GM23338 (cell line): Measurements from ENCODE around the gene RBM19. TPM values are rescaled to one million over a fixed set of nuclear protein-coding genes. Genes with fewer than 3 reads are reported as not detected.

Source experiments
- ATAC-seq: fragments of 200-7000 bp; cut with Tn5 transposase; 3 replicates; pipeline ENCODE4 v1.9.1; 2020
- DNase-seq: peaks from one replicate; pipeline ENCODE4 v3.0.0-alpha.2; 2015; ENCODE audit warnings: low spot score
- H2AFZ ChIP-seq: fragments of 200-600 bp; sonication (generic); 2 replicates; pipeline ENCODE4 v1.8.0; 2016; ENCODE audit warnings: antibody characterized with exemption, mild to moderate bottlenecking, moderate library complexity
- H3F3A ChIP-seq: fragments of 200-600 bp; sonication (generic); replicated peaks from 2 replicates; pipeline ENCODE4 v1.8.0; 2017; ENCODE audit warnings: antibody characterized with exemption, mixed run types, low read depth
- H3K27ac ChIP-seq: fragments of 200-600 bp; sonication (generic); 2 replicates; pipeline ENCODE4 v1.6.1; 2016; ENCODE audit warnings: low read depth
- H3K27me3 ChIP-seq: fragments of 200-600 bp; sonication (generic); 2 replicates; pipeline ENCODE4 v1.8.0; 2016; ENCODE audit warnings: mild to moderate bottlenecking, mixed run types, moderate library complexity; ENCODE audit not compliant: insufficient read depth
- H3K36me3 ChIP-seq: fragments of 200-600 bp; sonication (generic); 2 replicates; pipeline ENCODE4 v1.8.0; 2016; ENCODE audit warnings: mild to moderate bottlenecking; ENCODE audit not compliant: insufficient read depth
- H3K4me1 ChIP-seq: fragments of 200-600 bp; sonication (generic); 2 replicates; pipeline ENCODE4 v1.8.0; 2016; ENCODE audit warnings: mild to moderate bottlenecking, moderate library complexity; ENCODE audit not compliant: insufficient read depth
- H3K4me2 ChIP-seq: fragments of 200-600 bp; sonication (generic); 2 replicates; pipeline ENCODE4 v1.7.1; 2017; ENCODE audit warnings: mixed run types
- H3K4me3 ChIP-seq: fragments of 200-600 bp; sonication (generic); 2 replicates; pipeline ENCODE4 v1.6.1; 2016; ENCODE audit warnings: mixed run types
- H3K79me2 ChIP-seq: fragments of 200-600 bp; sonication (generic); replicated peaks from 2 replicates; pipeline ENCODE4 v1.8.0; 2017; ENCODE audit warnings: mild to moderate bottlenecking; ENCODE audit not compliant: insufficient read depth
- H3K9me2 ChIP-seq: fragments of 200-600 bp; sonication (generic); 2 replicates; pipeline ENCODE4 v1.8.0; 2017; ENCODE audit not compliant: insufficient read depth
- H4K20me1 ChIP-seq: fragments of 200-600 bp; sonication (generic); replicated peaks from 2 replicates; pipeline ENCODE4 v1.8.0; 2017; ENCODE audit warnings: mild to moderate bottlenecking; ENCODE audit not compliant: insufficient read depth
- H3K27ac Mint-ChIP-seq: 2 replicates; pipeline ENCODE4 v1.8.0; 2020; ENCODE audit warnings: inconsistent platforms, mild to moderate bottlenecking, moderate library complexity, mixed read lengths
- H3K27me3 Mint-ChIP-seq: 3 replicates; pipeline ENCODE4 v1.8.0; 2022; ENCODE audit warnings: low read depth, mild to moderate bottlenecking, moderate library complexity, mixed read lengths, inconsistent platforms; ENCODE audit not compliant: insufficient read depth, poor library complexity
- H3K36me3 Mint-ChIP-seq: 3 replicates; pipeline ENCODE4 v1.8.0; 2021; ENCODE audit warnings: low read depth, mild to moderate bottlenecking, inconsistent platforms, moderate library complexity, mixed read lengths
- H3K4me1 Mint-ChIP-seq: 3 replicates; pipeline ENCODE4 v1.8.0; 2020; ENCODE audit warnings: mild to moderate bottlenecking, inconsistent platforms, mixed read lengths
- H3K4me3 Mint-ChIP-seq: 3 replicates; pipeline ENCODE4 v1.8.0; 2021; ENCODE audit warnings: moderate library complexity, mild to moderate bottlenecking, inconsistent platforms, mixed read lengths
- H3K9me3 Mint-ChIP-seq: 3 replicates; pipeline ENCODE4 v1.8.0; 2020; ENCODE audit warnings: moderate library complexity, mild to moderate bottlenecking, inconsistent platforms, mixed read lengths
- CREB1 ChIP-seq: fragments of 250-450 bp; sonication (Bioruptor Pico); IDR thresholded peaks from 2 replicates; pipeline ENCODE4 v1.5.0; 2020; ENCODE audit warnings: low read depth, mild to moderate bottlenecking, moderate library complexity
- CTCF ChIP-seq, 2 experiments: fragments of 200-600 bp in 1 of 2; sonication (generic) in 1 of 2; conservative IDR thresholded peaks; 2 replicates each; pipeline versions ENCODE4 v1.5.1 to v1.6.1; 2016 to 2017; ENCODE audit warnings: antibody characterized with exemption in 2 of 2, low read depth in 2 of 2, mild to moderate bottlenecking in 2 of 2, moderate library complexity in 1 of 2
- EZH2 ChIP-seq: fragments of 200-600 bp; sonication (generic); IDR thresholded peaks from one replicate; pipeline ENCODE4 v1.8.0; 2017; ENCODE audit warnings: antibody characterized with exemption, mild to moderate bottlenecking, low read depth; ENCODE audit not compliant: unreplicated experiment
- EZH2phosphoT487 ChIP-seq: fragments of 200-600 bp; sonication (generic); IDR thresholded peaks from one replicate; pipeline ENCODE4 v1.8.1; 2018; ENCODE audit warnings: antibody characterized with exemption; ENCODE audit not compliant: unreplicated experiment
- NANOG ChIP-seq: IDR thresholded peaks from 2 replicates; pipeline ENCODE4 v1.6.1; 2016; ENCODE audit warnings: antibody characterized with exemption, borderline replicate concordance
- REST ChIP-seq: IDR thresholded peaks from one replicate; pipeline ENCODE4 v1.6.1; 2018; ENCODE audit warnings: antibody characterized with exemption; ENCODE audit not compliant: unreplicated experiment
- ZNF114 ChIP-seq: fragments of 250-450 bp; sonication (Bioruptor Pico); IDR thresholded peaks from 2 replicates; pipeline ENCODE4 v1.5.0; 2020; ENCODE audit warnings: mild to moderate bottlenecking, moderate library complexity
- ZNF462 ChIP-seq: fragments of 250-450 bp; sonication (Bioruptor Pico); IDR thresholded peaks from 2 replicates; pipeline ENCODE4 v1.5.0; 2020; ENCODE audit warnings: mild to moderate bottlenecking, moderate library complexity
- polyA plus RNA-seq: library from polyadenylated mRNA; unstranded; fragments of >200 nt; fragmentation: Nextera tagmentation; extraction: Ambion mirVana; gene quantifications from 2 replicates; pipeline ENCODE4 v1.2.1, GENCODE V29; 2016
- total RNA-seq: library from RNA; depleted of rRNA; stranded (reverse); fragments of >200 nt; shearing (Covaris generic); gene quantifications from 2 replicates; pipeline ENCODE4 v1.2.3, GENCODE V29; 2014
- TF ChIP-seq, protein P1 (sequence below): IDR thresholded peaks from 2 replicates; pipeline ENCODE4 v1.6.1; 2016; ENCODE audit warnings: antibody characterized with exemption

RBM19 gene
- total and polyA plus RNA-seq, 2 experiments from 2014 or later: 43.4 to 56.7 TPM

DNA sequence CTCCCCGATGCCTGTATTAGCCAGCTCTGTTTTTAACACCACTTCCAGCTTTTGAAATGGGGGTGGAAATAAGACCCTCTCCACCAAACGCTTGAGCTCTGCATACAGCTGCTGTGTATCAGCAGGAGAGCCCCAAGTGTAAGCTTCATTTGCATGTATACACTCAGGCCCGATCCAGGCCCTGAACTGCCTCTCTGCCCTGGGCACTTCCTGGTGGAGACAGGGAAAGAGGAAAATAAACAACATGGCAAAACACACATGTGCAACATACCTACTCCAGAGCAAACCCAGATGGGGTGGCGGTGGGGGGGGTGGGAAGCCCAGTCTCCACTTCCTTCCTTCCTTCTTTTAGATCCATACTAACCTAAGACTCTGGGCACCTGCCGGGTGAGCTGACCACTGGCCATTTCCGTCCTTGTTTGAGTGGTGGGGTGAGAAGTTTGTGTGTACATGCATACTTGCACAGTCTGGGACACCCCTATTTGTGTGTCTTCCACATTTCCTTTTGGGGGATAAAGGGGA lies 55.3 kb downstream of the RBM19 start:
- H3K36me3 ChIP-seq: peaks cover 4% of the 10 kb centered on the region; the same call in 1 of the 2 replicates
- Mint-ChIP-seq H3K4me1 (peaks cover 16% of the 10 kb centered on the region), H3K9me3 (no peaks in the 10 kb centered on the region), H3K27ac (no peak overlapping the region; the same call in 1 of the 2 replicates), H3K36me3 (peaks cover 34% of the 10 kb centered on the region), H3K4me3 (no peak overlapping the region), H3K27me3 (peaks cover 9% of the 10 kb centered on the region)
- no peaks in the 10 kb centered on the region; the same call in 1 of the 2 replicates for H3K4me1 ChIP-seq
- H3K27me3 ChIP-seq: no peaks in the 10 kb centered on the region
- H3K9me2 ChIP-seq: no peaks in the 10 kb centered on the region
- 0 out of 2 replicates have a peak, but pooled peaks cover 3% of the 10 kb centered on the region for H4K20me1 ChIP-seq
- no peaks in the 10 kb centered on the region for H3K79me2 ChIP-seq
- DNase-seq (no peak), ATAC-seq (peak; percentile 16; the same call in 1 of the 3 replicates)
- no peaks in the 10 kb centered on the region for H3F3A ChIP-seq
- H3K4me2 ChIP-seq: no peak overlapping the region
- TF ChIP-seq, protein P1, sequence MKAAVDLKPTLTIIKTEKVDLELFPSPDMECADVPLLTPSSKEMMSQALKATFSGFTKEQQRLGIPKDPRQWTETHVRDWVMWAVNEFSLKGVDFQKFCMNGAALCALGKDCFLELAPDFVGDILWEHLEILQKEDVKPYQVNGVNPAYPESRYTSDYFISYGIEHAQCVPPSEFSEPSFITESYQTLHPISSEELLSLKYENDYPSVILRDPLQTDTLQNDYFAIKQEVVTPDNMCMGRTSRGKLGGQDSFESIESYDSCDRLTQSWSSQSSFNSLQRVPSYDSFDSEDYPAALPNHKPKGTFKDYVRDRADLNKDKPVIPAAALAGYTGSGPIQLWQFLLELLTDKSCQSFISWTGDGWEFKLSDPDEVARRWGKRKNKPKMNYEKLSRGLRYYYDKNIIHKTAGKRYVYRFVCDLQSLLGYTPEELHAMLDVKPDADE: no peak
- TF ChIP-seq REST: no peak
- no peak for TF ChIP-seq EZH2
- no peak for TF ChIP-seq EZH2phosphoT487
- TF ChIP-seq NANOG: no peak
- TF ChIP-seq ZNF114: no peak
- no peak for TF ChIP-seq CTCF (conservative IDR thresholded peaks at IDR 0.05; ENCODE audit: low read depth in 2 of 2)
- no peak for TF ChIP-seq ZNF462
- no peak for TF ChIP-seq CREB1 (CRISPR knock-in tag)
- no peak overlapping the region for H2AFZ ChIP-seq
- no peak overlapping the region for H3K4me3 ChIP-seq
- no peak overlapping the region for H3K27ac ChIP-seq
